Measurements from ENCODE around the gene GFRA1.
"Not testable (repeated sequence)": the region's sequence is repeated elsewhere in the genome, so short reads cannot be mapped to it uniquely, and the experiment has no call there.

Gene GFRA1

GRCh38 chr10:116055252-116055916 is 217.6 kb downstream of the GFRA1 start:
- DNase-seq: no peak

- DNase-seq: no peak
Observed at GRCh38 chr10:116053910-116054309, 219.1 kb downstream of the GFRA1 start.

GRCh38 chr10:116053009-116053730 is 219.8 kb downstream of the GFRA1 start:
- not testable (repeated sequence) for DNase-seq

GRCh38 chr10:116052522-116052921 is 220.5 kb downstream of the GFRA1 start:
- not testable (repeated sequence) for DNase-seq

- DNase-seq: no peak
Observed at GRCh38 chr10:116049974-116050304, 223.1 kb downstream of the GFRA1 start.

- no peak for DNase-seq
Observed at GRCh38 chr10:116049158-116049973, 223.6 kb downstream of the GFRA1 start.

GRCh38 chr10:116045366-116046356 is 227.3 kb downstream of the GFRA1 start:
- no peak for DNase-seq

- DNase-seq: no peak
Observed at GRCh38 chr10:116044801-116045248, 228.2 kb downstream of the GFRA1 start.

- DNase-seq: no peak
Observed at GRCh38 chr10:116043861-116044260, 229.1 kb downstream of the GFRA1 start.

GRCh38 chr10:116043304-116043703 is 229.7 kb downstream of the GFRA1 start:
- DNase-seq: no peak

- no peak for DNase-seq
Observed at GRCh38 chr10:116041948-116042347, 231.1 kb downstream of the GFRA1 start.

- no peak for DNase-seq
Observed at GRCh38 chr10:116039612-116040011, 233.4 kb downstream of the GFRA1 start.

GRCh38 chr10:116038259-116038658 is 234.7 kb downstream of the GFRA1 start:
- DNase-seq: no peak

- not testable (repeated sequence) for DNase-seq
Observed at GRCh38 chr10:116035406-116035805, 237.6 kb downstream of the GFRA1 start.

GRCh38 chr10:116030576-116030975 is 242.4 kb downstream of the GFRA1 start:
- DNase-seq: no peak

- DNase-seq: no peak
Observed at GRCh38 chr10:116029826-116030225, 243.2 kb downstream of the GFRA1 start.

- DNase-seq: no peak
Observed at GRCh38 chr10:116027355-116027754, 245.7 kb downstream of the GFRA1 start.

GRCh38 chr10:116026725-116027124 is 246.3 kb downstream of the GFRA1 start:
- DNase-seq: no peak

- DNase-seq: no peak
Observed at GRCh38 chr10:116026315-116026714, 246.7 kb downstream of the GFRA1 start.

- DNase-seq: no peak
Observed at GRCh38 chr10:116024271-116024878, 248.6 kb downstream of the GFRA1 start.

GRCh38 chr10:116017405-116017804 is 255.6 kb downstream of the GFRA1 start:
- no peak for DNase-seq

Data from DMS79 (cell line).